H1 (cell line): ENCODE results near the gene CDK7. TPM values are rescaled to one million over a fixed set of nuclear protein-coding genes. Genes with fewer than 3 reads are reported as not detected.

ENCODE experiments used
- CREB1 ChIP-seq: IDR thresholded peaks from 2 replicates; pipeline ENCODE4 v1.6.1; 2012; ENCODE audit warnings: inconsistent platforms
- HDAC2 ChIP-seq, 2 experiments: fragments of 300-600 bp in 1 of 2; sonication (generic) in 1 of 2; IDR thresholded peaks; 2 replicates each; pipeline ENCODE4 v1.6.1; 2011 to 2012; ENCODE audit warnings: low read depth in 2 of 2, low read length in 2 of 2, mild to moderate bottlenecking in 2 of 2, moderate library complexity in 2 of 2, borderline replicate concordance in 1 of 2, inconsistent platforms in 1 of 2
- KDM1A ChIP-seq: fragments of 200-600, 300-600 bp; sonication (generic); IDR thresholded peaks from 2 replicates; pipeline ENCODE4 v1.7.1; 2016; ENCODE audit warnings: mild to moderate bottlenecking, low read length, borderline replicate concordance
- POU5F1 ChIP-seq: IDR thresholded peaks from 2 replicates; pipeline ENCODE4 v1.6.1; 2011; ENCODE audit warnings: low read depth, mild to moderate bottlenecking, low read length, moderate library complexity
- polyA plus RNA-seq, 7 experiments: library from polyadenylated mRNA; depleted of rRNA in 3 of 7; stranded (reverse) in 5 of 7; unstranded in 2 of 7; fragments of >200 nt in 5 of 7; fragments of 200-250 nt in 2 of 7; gene quantifications; 1 replicate in 5 of 7; 2 replicates in 1 of 7; 4 replicates in 1 of 7; pipeline versions ENCODE4 v1.2.1 to v1.2.3, GENCODE V29; 2011 to 2013; ENCODE audit warnings: missing spikeins in 2 of 7, mixed read lengths in 2 of 7
- total RNA-seq: library from RNA; stranded (reverse); fragmentation: NEBNext Ultra II Directional; extraction: Animal tissue kit (Norgen Biotek cat#: 25700); gene quantifications from 2 replicates; pipeline ENCODE4 v1.2.1, GENCODE V29; 2021

Gene CDK7
- total and polyA plus RNA-seq, 2 of the 8 experiments (the other 6 are each of a cell fraction or from before 2014, with no cell fraction given), result 39.9 to 63.4 TPM

GRCh38 chr5:69309380-69309779 lies 74.7 kb downstream of the CDK7 start (continued):
- no peak for TF ChIP-seq HDAC2 (IDR thresholded peaks at IDR 0.05; ENCODE audit: borderline replicate concordance in 1 of 2, low read depth in 2 of 2, low read length in 2 of 2)
- TF ChIP-seq POU5F1, result no peak
- TF ChIP-seq CREB1, result no peak
- no peak for TF ChIP-seq KDM1A
